GM21367 (cell line): ENCODE results near the gene IGDCC3.
A peak's percentile ranks its signal among the peaks of the same experiment; 100 is the strongest.

ENCODE experiments used
- ATAC-seq: cut with Tn5 transposase; IDR thresholded peaks from one replicate; pipeline ENCODE4 v1.9.1; 2021; ENCODE audit not compliant: unreplicated experiment

IGDCC3 gene

GRCh38 chr15:65300924-65301441 is 76.8 kb downstream of the IGDCC3 start:
- ATAC-seq, result no peak

- no peak for ATAC-seq
Measured at GRCh38 chr15:65298731-65299130, 79.1 kb downstream of the IGDCC3 start.

- ATAC-seq, result no peak
Measured at GRCh38 chr15:65292938-65293518, 84.8 kb downstream of the IGDCC3 start.

- no peak for ATAC-seq
Measured at GRCh38 chr15:65290228-65290627, 87.6 kb downstream of the IGDCC3 start.

- ATAC-seq, result no peak
Measured at GRCh38 chr15:65289261-65289854, 88.4 kb downstream of the IGDCC3 start.

- no peak for ATAC-seq
Measured at GRCh38 chr15:65287520-65287855, 90.3 kb downstream of the IGDCC3 start.

- ATAC-seq, result peak; percentile 87
Measured at GRCh38 chr15:65286704-65287519, 90.9 kb downstream of the IGDCC3 start, which contains the start of gene PARP16. Gene PARP16 (minus strand): TSS chr15:65286883. CDS start chr15:65286426, 457 bp downstream.

- peak; percentile 30 for ATAC-seq
Measured at GRCh38 chr15:65286069-65286703, 91.6 kb downstream of the IGDCC3 start.

GRCh38 chr15:65285291-65286068 is 92.3 kb downstream of the IGDCC3 start:
- no peak for ATAC-seq

GRCh38 chr15:65278480-65278879 is 99.3 kb downstream of the IGDCC3 start:
- ATAC-seq, result no peak
